D721Med (cell line): ENCODE results near the gene SS18L1.

Source experiments
- DNase-seq: peaks from one replicate; pipeline ENCODE4 v3.0.0; 2011; ENCODE audit warnings: low spot score; ENCODE audit not compliant: insufficient read length
- FAIRE-seq: peaks from 2 replicates; lab custom pipeline; 2011; peaks lifted over from hg19 to GRCh38; lab: Jason Lieb, UNC
- CTCF ChIP-seq: IDR thresholded peaks from 2 replicates; pipeline ENCODE4 v1.5.1; 2012; ENCODE audit warnings: mild to moderate bottlenecking, control low read depth; ENCODE audit not compliant: insufficient read depth; ENCODE audit errors: missing control alignments

Gene SS18L1

GRCh38 chr20:62127799-62128198 lies 15.8 kb upstream of the SS18L1 start:
- no peak for FAIRE-seq
- no peak for DNase-seq
- no peak for TF ChIP-seq CTCF

- DNase-seq (no peak), FAIRE-seq (no peak)
- TF ChIP-seq CTCF = no peak
These were observed 15.1 kb upstream of the SS18L1 start for GRCh38 chr20:62128502-62128901.

- FAIRE-seq = no peak
- no peak for DNase-seq
- no peak for TF ChIP-seq CTCF
These were observed 13.6 kb upstream of the SS18L1 start for GRCh38 chr20:62129731-62130531.

GRCh38 chr20:62131560-62132320 lies 11.8 kb upstream of the SS18L1 start:
- no peak for FAIRE-seq
- no peak for DNase-seq
- TF ChIP-seq CTCF = no peak

- no peak for TF ChIP-seq CTCF
- no peak for FAIRE-seq
- no peak for DNase-seq
These were observed 11.1 kb upstream of the SS18L1 start for GRCh38 chr20:62132421-62132820.

- no peak for TF ChIP-seq CTCF
- FAIRE-seq (no peak), DNase-seq (no peak)
These were observed 10.3 kb upstream of the SS18L1 start for GRCh38 chr20:62133051-62133845.
